Gastrocnemius medialis (tissue), 4 donors: Measurements from ENCODE around the gene PRR23E.

Experiments used
- POLR2A ChIP-seq, 2 donors: fragments of 450-650 bp; IDR thresholded peaks; one replicate each; pipeline ENCODE4 v1.6.1; 2017; ENCODE audit warnings: antibody characterized with exemption in 2 of 2, mild to moderate bottlenecking in 2 of 2, moderate library complexity in 2 of 2
- TF ChIP-seq, protein P1 (sequence below), 5 experiments: fragments of 450-650 bp in 3 of 5; fragments of 200-600 bp in 2 of 5; sonication (generic) in 2 of 5; IDR thresholded peaks in 4 of 5; conservative IDR thresholded peaks in 1 of 5; 1 replicate in 4 of 5; 2 replicates in 1 of 5; pipeline ENCODE4 v1.5.1; 2016 to 2019; ENCODE audit warnings: antibody characterized with exemption in 5 of 5, mild to moderate bottlenecking in 3 of 5, moderate library complexity in 3 of 5

DNA sequence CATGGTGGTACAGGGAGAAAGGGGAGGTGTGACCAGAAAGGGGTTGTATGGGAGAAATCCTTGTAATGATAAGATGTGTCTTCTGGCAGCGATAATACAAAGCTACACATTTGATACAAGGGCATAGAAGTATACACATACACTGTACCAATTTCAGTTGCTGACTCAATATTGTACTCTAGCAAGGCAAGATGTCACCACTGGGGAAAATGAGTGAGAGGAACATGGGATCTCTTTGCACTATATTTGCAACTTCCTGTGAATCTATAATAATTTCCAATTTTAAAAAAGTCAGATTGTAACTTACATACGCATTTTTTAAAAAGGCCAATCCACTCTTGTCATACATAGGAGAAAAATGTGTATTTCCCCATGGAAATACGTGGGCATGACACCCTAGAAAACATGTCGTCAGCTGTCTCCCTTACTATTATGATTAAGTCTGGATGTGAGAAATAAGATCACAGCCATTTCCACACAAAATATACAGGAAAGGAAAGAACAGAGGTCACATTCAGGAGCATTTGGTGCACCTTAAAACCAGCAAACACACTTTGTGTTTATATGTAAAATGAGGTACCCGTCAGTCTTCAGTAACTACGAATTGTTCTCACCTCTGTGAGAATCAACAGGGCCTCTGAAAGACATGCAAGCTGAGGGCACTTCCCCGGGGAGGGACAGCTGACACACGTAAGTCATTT is 22.9 kb downstream of the PRR23E start:
- TF ChIP-seq, protein P1, sequence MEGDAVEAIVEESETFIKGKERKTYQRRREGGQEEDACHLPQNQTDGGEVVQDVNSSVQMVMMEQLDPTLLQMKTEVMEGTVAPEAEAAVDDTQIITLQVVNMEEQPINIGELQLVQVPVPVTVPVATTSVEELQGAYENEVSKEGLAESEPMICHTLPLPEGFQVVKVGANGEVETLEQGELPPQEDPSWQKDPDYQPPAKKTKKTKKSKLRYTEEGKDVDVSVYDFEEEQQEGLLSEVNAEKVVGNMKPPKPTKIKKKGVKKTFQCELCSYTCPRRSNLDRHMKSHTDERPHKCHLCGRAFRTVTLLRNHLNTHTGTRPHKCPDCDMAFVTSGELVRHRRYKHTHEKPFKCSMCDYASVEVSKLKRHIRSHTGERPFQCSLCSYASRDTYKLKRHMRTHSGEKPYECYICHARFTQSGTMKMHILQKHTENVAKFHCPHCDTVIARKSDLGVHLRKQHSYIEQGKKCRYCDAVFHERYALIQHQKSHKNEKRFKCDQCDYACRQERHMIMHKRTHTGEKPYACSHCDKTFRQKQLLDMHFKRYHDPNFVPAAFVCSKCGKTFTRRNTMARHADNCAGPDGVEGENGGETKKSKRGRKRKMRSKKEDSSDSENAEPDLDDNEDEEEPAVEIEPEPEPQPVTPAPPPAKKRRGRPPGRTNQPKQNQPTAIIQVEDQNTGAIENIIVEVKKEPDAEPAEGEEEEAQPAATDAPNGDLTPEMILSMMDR (IDR thresholded peaks at IDR 0.05 in 4 of 5, conservative IDR thresholded peaks at IDR 0.05 in 1 of 5) = no peak
- TF ChIP-seq POLR2A (IDR thresholded peaks at IDR 0.05) = no peak
